Nephron (organoid): Measurements from ENCODE around the gene CRABP2.

Source experiments
- H3K27ac Mint-ChIP-seq, 3 experiments: 2 replicates each; pipeline ENCODE4 v1.8.0; 2020; ENCODE audit warnings: mixed read lengths in 3 of 3, mild to moderate bottlenecking in 2 of 3, moderate library complexity in 1 of 3
- H3K27me3 Mint-ChIP-seq: 2 replicates; pipeline ENCODE4 v1.8.0; 2021; ENCODE audit warnings: low read depth, mild to moderate bottlenecking, moderate library complexity, mixed read lengths
- H3K36me3 Mint-ChIP-seq: 2 replicates; pipeline ENCODE4 v1.8.0; 2020; ENCODE audit warnings: low read depth, mixed read lengths
- H3K4me1 Mint-ChIP-seq: 2 replicates; pipeline ENCODE4 v1.8.0; 2020; ENCODE audit warnings: mixed read lengths
- H3K4me3 Mint-ChIP-seq, 3 experiments: 2 replicates each; pipeline ENCODE4 v1.8.0; 2020; ENCODE audit warnings: mild to moderate bottlenecking in 3 of 3, mixed read lengths in 3 of 3, moderate library complexity in 2 of 3
- H3K9me3 Mint-ChIP-seq: 2 replicates; pipeline ENCODE4 v1.8.0; 2020; ENCODE audit warnings: mixed read lengths
- TF ChIP-seq, protein P1 (sequence below), 3 experiments: fragments of 200-600 bp; sonication (generic); IDR thresholded peaks; one replicate each; pipeline ENCODE4 v1.5.0; 2021; ENCODE audit warnings: antibody characterized with exemption in 3 of 3; ENCODE audit not compliant: unreplicated experiment in 3 of 3

CRABP2 gene

DNA sequence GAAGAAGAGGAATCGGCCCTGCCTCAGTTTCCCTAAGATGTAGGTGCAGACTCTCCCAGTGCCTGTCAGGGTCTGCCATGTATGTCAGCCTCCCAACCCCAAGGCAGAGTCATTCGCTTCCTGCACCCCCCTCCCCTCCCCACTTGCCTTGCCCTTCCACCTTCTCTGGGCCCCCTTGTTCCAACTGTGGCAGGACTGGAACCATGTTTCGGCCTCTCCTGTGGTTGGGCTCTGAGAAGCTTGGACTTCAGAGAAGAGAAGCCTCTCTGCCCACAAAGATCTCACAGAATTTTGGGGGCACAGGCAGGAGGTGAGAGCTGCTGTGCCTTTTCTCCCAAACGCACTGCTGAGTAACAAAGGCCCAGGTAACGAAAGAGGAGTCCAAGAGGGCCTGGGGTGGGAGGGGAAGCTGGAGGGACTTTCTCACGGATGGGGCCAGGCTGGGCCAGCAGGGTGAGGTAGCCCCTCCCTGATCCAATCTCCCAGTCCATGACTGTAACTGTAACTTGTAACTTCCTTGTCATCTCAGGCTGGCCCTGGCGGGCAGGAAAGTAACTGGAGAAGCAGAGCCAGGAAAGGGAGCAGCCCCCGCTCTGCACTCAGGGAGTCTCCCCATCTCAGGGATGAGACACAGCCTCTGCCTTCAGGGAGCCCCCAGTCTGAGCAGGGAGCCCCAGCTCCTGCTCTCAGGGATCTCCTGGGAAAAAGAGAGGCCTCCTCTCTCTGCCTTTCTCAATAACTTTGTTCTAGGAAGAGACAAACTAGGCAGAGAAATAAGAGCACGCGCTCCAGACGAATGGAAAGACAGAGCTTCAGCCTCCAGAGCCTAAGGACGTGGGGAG is 11.3 kb downstream of the CRABP2 start:
- peaks cover 25% of the 10 kb centered on the region for H3K36me3 Mint-ChIP-seq
- TF ChIP-seq, protein P1, sequence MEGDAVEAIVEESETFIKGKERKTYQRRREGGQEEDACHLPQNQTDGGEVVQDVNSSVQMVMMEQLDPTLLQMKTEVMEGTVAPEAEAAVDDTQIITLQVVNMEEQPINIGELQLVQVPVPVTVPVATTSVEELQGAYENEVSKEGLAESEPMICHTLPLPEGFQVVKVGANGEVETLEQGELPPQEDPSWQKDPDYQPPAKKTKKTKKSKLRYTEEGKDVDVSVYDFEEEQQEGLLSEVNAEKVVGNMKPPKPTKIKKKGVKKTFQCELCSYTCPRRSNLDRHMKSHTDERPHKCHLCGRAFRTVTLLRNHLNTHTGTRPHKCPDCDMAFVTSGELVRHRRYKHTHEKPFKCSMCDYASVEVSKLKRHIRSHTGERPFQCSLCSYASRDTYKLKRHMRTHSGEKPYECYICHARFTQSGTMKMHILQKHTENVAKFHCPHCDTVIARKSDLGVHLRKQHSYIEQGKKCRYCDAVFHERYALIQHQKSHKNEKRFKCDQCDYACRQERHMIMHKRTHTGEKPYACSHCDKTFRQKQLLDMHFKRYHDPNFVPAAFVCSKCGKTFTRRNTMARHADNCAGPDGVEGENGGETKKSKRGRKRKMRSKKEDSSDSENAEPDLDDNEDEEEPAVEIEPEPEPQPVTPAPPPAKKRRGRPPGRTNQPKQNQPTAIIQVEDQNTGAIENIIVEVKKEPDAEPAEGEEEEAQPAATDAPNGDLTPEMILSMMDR (IDR thresholded peaks at IDR 0.05; ENCODE audit: unreplicated experiment in 3 of 3), result no peak
- H3K4me1 Mint-ChIP-seq, result peaks cover 71% of the 10 kb centered on the region
- no peaks in the 10 kb centered on the region for H3K9me3 Mint-ChIP-seq
- peak overlapping the region; percentile 85 to 95 (median 86) for H3K27ac Mint-ChIP-seq
- peaks cover under 1% of the 10 kb centered on the region for H3K27me3 Mint-ChIP-seq
- peak overlapping the region; percentile 49 to 84 (median 64) for H3K4me3 Mint-ChIP-seq

GRCh38 chr1:156692925-156693847 is 12.2 kb downstream of the CRABP2 start:
- H3K27me3 Mint-ChIP-seq, result peaks cover 6% of the 10 kb centered on the region
- H3K4me3 Mint-ChIP-seq, result peak overlapping the region; percentile 64 to 84 (median 70)
- H3K4me1 Mint-ChIP-seq, result peaks cover 70% of the 10 kb centered on the region
- no peaks in the 10 kb centered on the region for H3K9me3 Mint-ChIP-seq
- H3K27ac Mint-ChIP-seq, result peak overlapping the region; percentile 85 to 95 (median 86)
- H3K36me3 Mint-ChIP-seq, result peaks cover 17% of the 10 kb centered on the region
- TF ChIP-seq, protein P1 (IDR thresholded peaks at IDR 0.05; ENCODE audit: unreplicated experiment in 3 of 3), result no peak

DNA sequence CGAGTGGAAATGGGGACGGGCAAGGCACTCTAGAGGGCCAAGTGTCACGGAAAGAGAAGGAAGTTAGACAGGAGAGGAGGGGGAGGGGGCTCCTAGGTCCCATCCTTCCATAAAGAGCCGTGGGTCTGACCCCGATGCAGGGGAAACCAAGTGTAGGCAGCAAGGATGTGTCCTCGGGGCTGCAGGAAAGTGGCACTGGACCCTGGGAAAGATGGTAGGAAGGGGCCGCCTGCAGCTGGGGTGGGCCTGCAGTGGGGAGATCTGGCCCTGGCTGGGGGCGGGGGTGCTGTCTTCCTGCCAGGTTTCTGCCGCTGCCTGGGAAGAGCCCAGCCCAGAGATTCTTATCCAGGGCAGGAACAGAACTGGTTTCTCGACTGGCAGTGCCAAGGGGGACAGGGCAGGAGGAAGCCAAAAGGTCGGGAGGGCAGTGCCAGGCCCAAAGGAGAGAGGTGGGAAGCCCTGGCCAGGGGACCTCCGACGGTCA is 12.9 kb downstream of the CRABP2 start:
- Mint-ChIP-seq H3K9me3 (no peaks in the 10 kb centered on the region), H3K4me1 (peaks cover 65% of the 10 kb centered on the region), H3K4me3 (peak overlapping the region; percentile 64 to 84 (median 65)), H3K36me3 (peaks cover 11% of the 10 kb centered on the region), H3K27me3 (peaks cover 6% of the 10 kb centered on the region), H3K27ac (peak overlapping the region; percentile 85 to 95 (median 86))
- TF ChIP-seq, protein P1 (IDR thresholded peaks at IDR 0.05; ENCODE audit: unreplicated experiment in 3 of 3), result no peak

- no peaks in the 10 kb centered on the region for H3K9me3 Mint-ChIP-seq
- H3K4me1 Mint-ChIP-seq, result peaks cover 59% of the 10 kb centered on the region
- peak overlapping the region; percentile 85 to 95 (median 86) for H3K27ac Mint-ChIP-seq
- H3K36me3 Mint-ChIP-seq, result peaks cover 5% of the 10 kb centered on the region
- TF ChIP-seq, protein P1 (IDR thresholded peaks at IDR 0.05; ENCODE audit: unreplicated experiment in 3 of 3), result no peak
- peaks cover 6% of the 10 kb centered on the region for H3K27me3 Mint-ChIP-seq
- peak overlapping the region; percentile 64 to 84 (median 65) for H3K4me3 Mint-ChIP-seq
Measured at GRCh38 chr1:156691665-156692440, 13.5 kb downstream of the CRABP2 start.

- H3K4me1 Mint-ChIP-seq, result peaks cover 55% of the 10 kb centered on the region
- H3K9me3 Mint-ChIP-seq, result no peaks in the 10 kb centered on the region
- H3K27me3 Mint-ChIP-seq, result peaks cover 6% of the 10 kb centered on the region
- no peaks in the 10 kb centered on the region for H3K36me3 Mint-ChIP-seq
- TF ChIP-seq, protein P1 (IDR thresholded peaks at IDR 0.05; ENCODE audit: unreplicated experiment in 3 of 3), result no peak
- peak overlapping the region; percentile 64 to 84 (median 81) for H3K4me3 Mint-ChIP-seq
- peak overlapping the region; percentile 85 to 95 (median 86) for H3K27ac Mint-ChIP-seq
Measured at GRCh38 chr1:156691191-156691590, 14.2 kb downstream of the CRABP2 start.
